GM08714 (cell line): Measurements from ENCODE around the gene NDUFB3.
A peak's percentile ranks its signal among the peaks of the same experiment; 100 is the strongest.

ENCODE experiments used
- H3K4me3 ChIP-seq: fragments of 200-500 bp; sonication (Bioruptor generic); 2 replicates; pipeline ENCODE4 v1.5.1; 2014; ENCODE audit warnings: mild to moderate bottlenecking, low read length, inconsistent platforms
- ZNF274 ChIP-seq: IDR thresholded peaks from 2 replicates; pipeline ENCODE4 v1.6.1; 2012; ENCODE audit warnings: mild to moderate bottlenecking, low read depth, low read length

NDUFB3 gene

DNA sequence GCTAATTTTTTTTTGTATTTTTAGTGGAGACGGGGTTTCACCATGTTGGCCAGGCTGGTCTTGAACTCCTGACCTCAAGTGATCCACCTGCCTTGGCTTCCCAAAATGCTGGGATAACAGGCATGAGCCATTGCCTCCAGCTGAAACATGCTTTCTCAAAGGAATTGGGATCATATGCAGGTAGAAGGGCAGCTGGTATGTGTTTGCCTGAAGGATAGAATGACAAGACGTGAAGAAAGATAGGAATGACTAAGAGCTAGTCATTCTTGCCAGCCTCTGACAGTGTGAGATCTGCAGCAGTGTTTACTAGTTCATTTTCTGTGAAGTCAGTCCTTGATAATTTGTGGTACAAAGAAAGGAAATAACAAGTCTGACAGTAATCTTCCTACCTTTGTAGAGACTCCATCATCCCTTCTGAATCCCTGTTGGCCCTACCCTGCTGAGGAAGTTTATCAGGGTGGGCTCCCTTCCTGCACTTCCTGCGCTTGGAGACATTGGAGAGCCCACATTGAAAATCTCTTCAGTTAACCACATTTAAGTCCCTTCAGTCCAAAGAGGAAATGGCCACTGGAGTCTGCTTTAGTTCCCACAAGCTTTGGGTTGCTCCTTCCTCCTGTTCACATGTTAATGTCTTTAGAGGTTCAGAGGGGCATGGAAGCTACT, 58.9 kb downstream of the NDUFB3 start:
- H3K4me3 ChIP-seq = peak overlapping the region; percentile 58
- no peak for TF ChIP-seq ZNF274

DNA sequence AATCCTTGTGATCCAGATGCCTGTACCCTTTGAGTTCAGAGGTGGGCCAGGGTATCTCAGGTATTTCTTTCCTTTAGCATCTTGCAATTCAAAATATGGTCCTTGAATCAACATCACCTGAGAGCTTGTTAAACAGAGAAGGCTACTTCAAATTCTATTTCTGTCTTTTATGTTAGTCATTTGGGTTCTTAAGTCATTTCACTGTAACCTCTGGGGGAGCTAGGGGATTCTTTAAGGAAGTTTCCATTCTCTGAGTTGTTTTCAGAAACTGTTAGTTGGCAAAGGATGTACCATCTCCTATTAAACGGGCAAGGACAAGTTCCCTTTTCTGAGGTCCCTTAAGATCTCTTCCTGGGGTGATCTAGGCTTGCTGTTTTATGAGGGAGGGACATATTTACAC, 60.7 kb downstream of the NDUFB3 start:
- H3K4me3 ChIP-seq = peak overlapping the region; percentile 58
- TF ChIP-seq ZNF274 = no peak
